GM23248 (cell line): Measurements from ENCODE around the gene SYNGR1. TPM values are rescaled to one million over a fixed set of nuclear protein-coding genes. Genes with fewer than 3 reads are reported as not detected.
A peak's percentile ranks its signal among the peaks of the same experiment; 100 is the strongest.

Experiments used
- DNase-seq: peaks from one replicate; pipeline ENCODE4 v3.0.0-alpha.2; 2015
- H2AFZ ChIP-seq: fragments of 200-600 bp; sonication (generic); 2 replicates; pipeline ENCODE4 v1.6.1; 2016; ENCODE audit warnings: antibody characterized with exemption
- H3F3A ChIP-seq: fragments of 200-600 bp; sonication (generic); 2 replicates; pipeline ENCODE4 v1.6.1; 2016; ENCODE audit warnings: mild to moderate bottlenecking, antibody characterized with exemption, mixed run types; ENCODE audit not compliant: insufficient read depth
- H3K27ac ChIP-seq: fragments of 200-600 bp; sonication (generic); 2 replicates; pipeline ENCODE4 v1.5.1; 2016; ENCODE audit warnings: mild to moderate bottlenecking
- H3K27me3 ChIP-seq: fragments of 200-600 bp; sonication (generic); replicated peaks from 2 replicates; pipeline ENCODE4 v1.6.1; 2016; ENCODE audit warnings: mild to moderate bottlenecking; ENCODE audit not compliant: insufficient read depth
- H3K36me3 ChIP-seq: fragments of 200-600 bp; sonication (generic); 2 replicates; pipeline ENCODE4 v1.6.1; 2016; ENCODE audit warnings: low read depth, mild to moderate bottlenecking
- H3K4me1 ChIP-seq: fragments of 200-600 bp; sonication (generic); 2 replicates; pipeline ENCODE4 v1.6.1; 2016; ENCODE audit warnings: mild to moderate bottlenecking; ENCODE audit not compliant: insufficient read depth
- H3K4me2 ChIP-seq: fragments of 200-600 bp; sonication (generic); one replicate; pipeline ENCODE4 v1.6.1; 2016; ENCODE audit warnings: mild to moderate bottlenecking; ENCODE audit not compliant: unreplicated experiment
- H3K4me3 ChIP-seq: fragments of 200-600 bp; sonication (generic); 2 replicates; pipeline ENCODE4 v1.5.1; 2016; ENCODE audit warnings: mild to moderate bottlenecking
- H3K79me2 ChIP-seq: fragments of 200-600 bp; sonication (generic); 2 replicates; pipeline ENCODE4 v1.6.1; 2016; ENCODE audit warnings: mild to moderate bottlenecking; ENCODE audit not compliant: insufficient read depth
- H3K9ac ChIP-seq: fragments of 200-600 bp; sonication (generic); 2 replicates; pipeline ENCODE4 v1.6.1; 2016; ENCODE audit warnings: mild to moderate bottlenecking
- H3K9me2 ChIP-seq: fragments of 200-600 bp; sonication (generic); 2 replicates; pipeline ENCODE4 v1.6.1; 2016; ENCODE audit warnings: mixed run types, mild to moderate bottlenecking, moderate library complexity; ENCODE audit not compliant: insufficient read depth
- H3K9me3 ChIP-seq: fragments of 200-600 bp; sonication (generic); one replicate; pipeline ENCODE4 v1.6.1; 2017; ENCODE audit warnings: low read depth
- H4K20me1 ChIP-seq: fragments of 200-600 bp; sonication (generic); 2 replicates; pipeline ENCODE4 v1.6.0; 2016; ENCODE audit not compliant: insufficient read depth
- EZH2 ChIP-seq: fragments of 200-600 bp; sonication (generic); IDR thresholded peaks from 2 replicates; pipeline ENCODE4 v1.6.1; 2018; ENCODE audit warnings: antibody characterized with exemption, mild to moderate bottlenecking; ENCODE audit not compliant: insufficient read depth, poor library complexity, severe bottlenecking
- EZH2phosphoT487 ChIP-seq: fragments of 200-600 bp; sonication (generic); IDR thresholded peaks from 2 replicates; pipeline ENCODE4 v1.6.1; 2018; ENCODE audit warnings: antibody characterized with exemption, moderate library complexity, mild to moderate bottlenecking, low read depth; ENCODE audit not compliant: insufficient read depth
- WGBS, 2 experiments: methylation state at CpG; one replicate each; pipeline ENCODE4 v1.1.6; 2015 to 2017; ENCODE audit warnings: low lambda C conversion rate in 2 of 2, low coverage in 1 of 2; ENCODE audit errors: missing lambda C conversion rate in 2 of 2; 5-methylcytosine and 5-hydroxymethylcytosine counted together
- in situ Hi-C: fragments of 300-500 bp; cut with MboI; formaldehyde crosslinking; loops from 2 replicates; pipeline ENCODE4 v1.15.0; 2020
- polyA plus RNA-seq: library from polyadenylated mRNA; unstranded; fragments of >200 nt; fragmentation: Nextera tagmentation; extraction: Ambion mirVana; gene quantifications from 2 replicates; pipeline ENCODE4 v1.2.1, GENCODE V29; 2016
- total RNA-seq: library from RNA; depleted of rRNA; stranded (reverse); fragments of >200 nt; shearing (Covaris generic); gene quantifications from 2 replicates; pipeline ENCODE4 v1.2.3, GENCODE V29; 2014

Gene SYNGR1
- total and polyA plus RNA-seq, 2 experiments from 2014 or later: 6.1 to 23.2 TPM

GRCh38 chr22:39341179-39341578 is 8.6 kb upstream of the SYNGR1 start:
- 67 to 68% methylated on average over 3 of the region's 3 CpGs for WGBS, 2 experiments
- no peak overlapping the region for H3K4me3 ChIP-seq
- no peaks in the 10 kb centered on the region for H3K27me3 ChIP-seq
- TF ChIP-seq EZH2phosphoT487 (no peak), EZH2 (no peak)
- no peak overlapping the region for H3K4me2 ChIP-seq
- DNase-seq: no peak
- no peaks in the 10 kb centered on the region for H3F3A ChIP-seq
- no peaks in the 10 kb centered on the region for H3K36me3 ChIP-seq
- H3K79me2 ChIP-seq: no peaks in the 10 kb centered on the region
- no peak overlapping the region for H3K27ac ChIP-seq
- H2AFZ ChIP-seq: no peak overlapping the region
- H3K9me2 ChIP-seq: no peaks in the 10 kb centered on the region
- in situ Hi-C loops: no loop called here
- H4K20me1 ChIP-seq: no peaks in the 10 kb centered on the region
- H3K9me3 ChIP-seq: no peaks in the 10 kb centered on the region
- H3K4me1 ChIP-seq: no peaks in the 10 kb centered on the region
- H3K9ac ChIP-seq: no peak overlapping the region

- H2AFZ ChIP-seq: no peak overlapping the region
- in situ Hi-C loops: no loop called here
Measured at GRCh38 chr22:39343259-39344045, 6.3 kb upstream of the SYNGR1 start.

GRCh38 chr22:39344046-39344390 is 5.8 kb upstream of the SYNGR1 start:
- Histone ChIP-seq H3K9ac (no peak overlapping the region), H3K4me1 (no peaks in the 10 kb centered on the region), H3K9me3 (no peaks in the 10 kb centered on the region), H3F3A (no peaks in the 10 kb centered on the region), H3K27ac (no peak overlapping the region), H4K20me1 (no peaks in the 10 kb centered on the region), H3K27me3 (no peaks in the 10 kb centered on the region), H3K4me3 (no peak overlapping the region), H3K36me3 (no peaks in the 10 kb centered on the region), H3K9me2 (no peaks in the 10 kb centered on the region), H3K79me2 (no peaks in the 10 kb centered on the region), H3K4me2 (no peak overlapping the region), H2AFZ (no peak overlapping the region)
- in situ Hi-C loops: no loop called here
- TF ChIP-seq EZH2phosphoT487 (no peak), EZH2 (no peak)
- DNase-seq: no peak
- WGBS, 2 experiments: 68 to 71% methylated on average over 8 of the region's 8 CpGs

More at GRCh38 chr22:39343259-39344045, 6.3 kb upstream of the SYNGR1 start:
- Histone ChIP-seq H3K27me3 (no peaks in the 10 kb centered on the region), H3K27ac (no peak overlapping the region), H3K4me1 (no peaks in the 10 kb centered on the region), H3K9me3 (no peaks in the 10 kb centered on the region), H4K20me1 (no peaks in the 10 kb centered on the region), H3K9ac (no peak overlapping the region), H3K79me2 (no peaks in the 10 kb centered on the region), H3K9me2 (no peaks in the 10 kb centered on the region), H3F3A (no peaks in the 10 kb centered on the region), H3K4me2 (no peak overlapping the region), H3K4me3 (no peak overlapping the region), H3K36me3 (no peaks in the 10 kb centered on the region)
- no peak for TF ChIP-seq EZH2
- TF ChIP-seq EZH2phosphoT487: no peak
- WGBS, 2 experiments: 19 to 20% methylated on average over 15 of the region's 15 CpGs
- peak; percentile 77 for DNase-seq

GRCh38 chr22:39345231-39345630 is 4.6 kb upstream of the SYNGR1 start:
- H3K36me3 ChIP-seq: no peaks in the 10 kb centered on the region
- H4K20me1 ChIP-seq: no peaks in the 10 kb centered on the region
- 95 to 96% methylated on average over 4 of the region's 4 CpGs for WGBS, 2 experiments
- no peaks in the 10 kb centered on the region for H3K9me3 ChIP-seq
- no peaks in the 10 kb centered on the region for H3K79me2 ChIP-seq
- H3F3A ChIP-seq: no peaks in the 10 kb centered on the region
- H3K9me2 ChIP-seq: no peaks in the 10 kb centered on the region
- H3K27me3 ChIP-seq: no peaks in the 10 kb centered on the region
- no peaks in the 10 kb centered on the region for H3K4me1 ChIP-seq
- H2AFZ ChIP-seq: no peak overlapping the region
- no peak overlapping the region for H3K4me2 ChIP-seq
- in situ Hi-C loops: no loop called here
- H3K4me3 ChIP-seq: no peak overlapping the region
- no peak overlapping the region for H3K27ac ChIP-seq
- DNase-seq: no peak
- no peak for TF ChIP-seq EZH2phosphoT487
- TF ChIP-seq EZH2: no peak
- no peak overlapping the region for H3K9ac ChIP-seq
